ENCODE measurements around the gene EIF4G3. TPM values are rescaled to one million over a fixed set of nuclear protein-coding genes. Genes with fewer than 3 reads are reported as not detected.
"Not testable (repeated sequence)": the region's sequence is repeated elsewhere in the genome, so short reads cannot be mapped to it uniquely, and the experiment has no call there.

The EIF4G3 gene
- total RNA-seq, 1 experiment from 2014 or later = 22.6 TPM

DNA sequence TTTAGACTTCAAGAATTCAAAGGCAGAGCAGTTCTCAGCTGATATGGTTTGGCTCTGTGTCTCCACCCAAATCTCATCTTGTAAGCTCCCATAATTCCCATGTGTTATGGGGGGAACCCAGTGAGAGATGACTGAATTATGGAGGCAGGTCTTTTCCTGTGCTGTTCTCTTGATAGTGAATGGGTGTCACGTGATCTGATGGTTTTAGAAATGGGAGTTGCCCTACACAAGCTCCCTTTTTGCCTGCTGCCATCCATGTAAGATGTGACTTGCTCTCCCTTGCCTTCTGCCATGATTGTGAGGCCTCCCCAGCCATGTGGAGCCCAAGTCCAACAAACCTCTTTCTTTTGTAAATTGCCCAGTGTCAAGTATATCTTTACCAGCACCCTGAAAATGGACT, 146.5 kb downstream of the EIF4G3 start:
- no peak for DNase-seq (ENCODE audit: low spot score)

DNA sequence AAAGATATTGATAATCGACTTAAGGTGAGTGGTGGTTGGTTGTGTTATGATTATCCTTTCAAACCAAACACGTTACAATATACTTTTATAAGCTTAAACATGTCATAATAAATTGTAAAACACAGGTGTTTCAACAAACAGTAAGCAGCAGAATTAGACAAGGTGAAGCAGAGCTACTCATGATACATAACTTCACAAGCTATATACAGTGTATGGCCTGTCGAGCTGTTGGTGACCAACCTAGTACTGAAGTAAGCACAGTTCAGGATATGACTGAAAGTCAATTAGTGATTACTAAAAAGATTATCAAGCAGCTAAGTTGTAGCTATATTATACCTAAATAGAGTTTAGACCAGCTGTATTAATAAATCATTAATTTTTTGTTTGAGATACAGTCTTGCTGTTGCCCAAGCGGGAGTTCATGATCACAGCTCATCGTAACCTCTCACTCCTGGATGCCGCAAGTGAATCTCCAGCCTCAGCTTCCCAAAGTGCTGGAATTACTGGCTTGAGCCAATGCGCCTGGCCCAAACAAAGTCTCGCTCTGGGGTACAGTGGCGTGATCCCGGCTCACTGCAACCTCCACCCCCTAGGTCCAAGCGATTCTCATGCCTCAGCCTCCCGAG, 148.1 kb downstream of the EIF4G3 start:
- no peak for DNase-seq (ENCODE audit: low spot score)

DNA sequence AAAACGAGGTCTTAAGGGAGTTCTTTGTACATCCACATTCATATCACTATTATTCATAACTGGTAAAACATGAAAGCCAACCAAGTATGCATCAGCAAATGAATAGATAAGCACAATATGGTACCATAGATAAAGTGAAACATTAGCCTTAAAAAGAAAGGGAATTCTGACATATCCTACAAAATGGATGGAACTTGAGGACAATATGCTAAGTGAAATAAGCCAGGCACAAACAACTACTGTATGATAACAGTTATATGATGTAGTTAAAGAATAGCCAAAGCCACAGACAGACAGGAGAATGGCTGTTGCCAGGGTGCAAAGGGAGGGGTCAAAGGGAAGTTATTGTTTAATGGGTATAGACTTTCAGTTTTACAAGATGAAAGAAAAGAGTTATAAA, 148.9 kb downstream of the EIF4G3 start:
- DNase-seq (ENCODE audit: low spot score) = no peak

DNA sequence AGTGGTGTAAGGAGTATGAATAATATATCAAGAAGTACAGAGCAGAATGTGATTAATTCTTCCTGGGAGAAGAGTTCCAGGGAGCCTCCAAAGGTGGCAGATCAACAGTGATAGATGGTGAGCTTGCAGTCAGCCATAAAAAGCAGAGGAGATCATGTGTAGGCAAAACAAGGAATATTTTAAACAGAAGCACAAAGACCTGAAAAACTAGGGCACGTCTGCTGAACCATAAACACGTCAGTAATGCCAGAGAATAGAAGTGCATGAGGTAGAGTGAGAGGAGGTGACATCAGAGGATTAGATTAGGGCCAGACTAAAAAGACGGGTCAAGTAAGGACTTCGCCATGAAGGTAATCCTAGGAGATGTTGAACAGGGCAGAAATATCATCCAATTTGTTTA, 151.8 kb downstream of the EIF4G3 start:
- DNase-seq (ENCODE audit: low spot score) = no peak

DNA sequence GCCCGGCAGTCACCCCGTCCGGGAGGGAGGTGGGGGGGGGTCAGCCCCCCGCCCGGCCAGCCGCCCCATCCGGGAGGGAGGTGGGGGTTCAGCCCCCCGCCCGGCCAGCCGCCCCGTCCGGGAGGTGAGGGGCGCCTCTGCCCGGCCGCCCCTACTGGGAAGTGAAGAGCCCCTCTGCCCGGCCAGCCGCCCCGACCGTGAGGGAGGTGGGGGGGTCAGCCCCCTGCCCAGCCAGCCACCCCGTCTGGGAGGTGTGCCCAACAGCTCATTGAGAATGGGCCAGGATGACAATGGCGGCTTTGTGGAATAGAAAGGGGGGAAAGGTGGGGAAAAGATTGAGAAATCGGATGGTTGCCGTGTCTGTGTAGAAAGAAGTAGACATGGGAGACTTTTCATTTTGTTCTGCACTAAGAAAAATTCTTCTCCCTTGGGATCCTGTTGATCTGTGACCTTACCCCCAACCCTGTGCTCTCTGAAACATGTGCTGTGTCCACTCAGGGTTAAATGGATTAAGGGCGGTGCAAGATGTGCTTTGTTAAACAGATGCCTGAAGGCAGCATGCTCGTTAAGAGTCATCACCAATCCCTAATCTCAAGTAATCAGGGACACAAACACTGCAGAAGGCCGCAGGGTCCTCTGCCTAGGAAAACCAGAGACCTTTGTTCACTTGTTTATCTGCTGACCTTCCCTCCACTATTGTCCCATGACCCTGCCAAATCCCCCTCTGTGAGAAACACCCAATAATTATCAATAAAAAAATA, 152.4 kb downstream of the EIF4G3 start:
- DNase-seq (ENCODE audit: low spot score) = not testable (repeated sequence)

DNA sequence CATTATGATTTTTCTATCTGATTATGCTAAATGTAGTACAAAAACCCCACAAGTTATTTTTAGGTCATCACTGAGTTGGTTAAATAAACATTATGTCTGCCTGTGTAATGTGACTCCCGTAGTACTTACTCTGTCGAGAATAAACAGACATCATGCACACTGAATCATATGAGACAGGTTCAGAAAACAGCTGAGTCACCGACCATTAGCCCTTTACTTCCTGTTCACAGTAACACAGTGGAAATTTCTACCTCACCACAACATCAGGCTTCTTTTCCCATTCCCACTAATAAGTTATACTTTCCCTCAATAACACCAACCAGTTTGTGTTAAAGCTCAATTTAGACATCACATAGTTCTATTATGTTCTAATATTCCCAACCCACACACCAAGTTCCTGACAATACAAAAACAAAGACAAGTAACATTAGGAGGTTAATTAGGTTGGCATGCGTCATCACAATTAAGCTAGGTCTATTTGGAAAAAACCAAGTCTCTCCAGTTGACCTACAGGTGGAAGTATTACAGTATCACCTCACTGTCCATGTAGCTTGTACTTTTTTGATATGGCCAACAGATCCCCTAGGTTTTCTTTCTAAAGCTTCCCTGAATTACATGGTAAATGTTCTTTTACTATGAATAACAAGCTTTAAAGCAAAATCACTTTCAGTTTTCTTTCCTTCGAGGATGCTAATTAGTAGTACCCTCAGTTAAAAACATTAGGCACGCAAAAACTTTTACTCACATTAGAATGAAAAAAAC, 154.2 kb downstream of the EIF4G3 start:
- DNase-seq (ENCODE audit: low spot score) = peak; percentile 99

DNA sequence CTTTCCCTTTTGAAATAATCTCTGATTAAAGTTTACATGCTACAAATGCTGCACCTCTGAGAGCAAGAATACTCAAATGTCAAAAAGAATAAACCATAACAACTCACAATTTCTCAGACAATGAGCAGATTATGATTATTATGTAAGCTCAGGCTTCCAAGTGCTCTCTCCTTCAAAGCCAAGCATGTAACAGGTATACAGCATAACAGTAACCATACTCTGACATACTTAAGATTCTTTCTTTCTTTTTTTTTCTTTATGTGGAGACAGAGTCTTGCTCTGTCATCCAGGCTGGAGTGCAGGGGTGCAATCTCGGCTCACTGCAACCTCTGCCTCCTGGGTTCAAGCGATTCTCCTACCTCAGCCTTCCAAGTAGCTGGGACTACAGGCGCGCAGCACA, 155.4 kb downstream of the EIF4G3 start:
- DNase-seq (ENCODE audit: low spot score) = no peak

DNA sequence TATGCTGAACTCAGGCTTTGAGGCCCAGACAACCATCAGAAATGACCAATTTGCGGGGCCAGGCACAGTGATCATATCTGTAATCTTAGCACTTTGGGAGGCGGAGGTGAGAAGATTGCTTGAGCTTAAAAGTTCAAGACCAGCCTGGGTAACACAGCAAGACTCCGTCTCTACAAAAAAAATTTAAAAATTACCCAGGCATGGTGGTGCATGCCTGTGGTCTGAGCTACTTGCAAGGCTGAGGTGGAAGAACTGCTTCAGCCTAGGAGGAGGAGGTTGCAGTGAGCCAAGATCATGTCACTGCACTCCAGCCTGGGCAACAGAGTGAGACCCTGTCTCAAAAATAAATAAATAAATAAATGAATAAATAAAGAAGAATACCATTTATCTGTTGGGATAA, 156.5 kb downstream of the EIF4G3 start:
- DNase-seq (ENCODE audit: low spot score) = no peak

DNA sequence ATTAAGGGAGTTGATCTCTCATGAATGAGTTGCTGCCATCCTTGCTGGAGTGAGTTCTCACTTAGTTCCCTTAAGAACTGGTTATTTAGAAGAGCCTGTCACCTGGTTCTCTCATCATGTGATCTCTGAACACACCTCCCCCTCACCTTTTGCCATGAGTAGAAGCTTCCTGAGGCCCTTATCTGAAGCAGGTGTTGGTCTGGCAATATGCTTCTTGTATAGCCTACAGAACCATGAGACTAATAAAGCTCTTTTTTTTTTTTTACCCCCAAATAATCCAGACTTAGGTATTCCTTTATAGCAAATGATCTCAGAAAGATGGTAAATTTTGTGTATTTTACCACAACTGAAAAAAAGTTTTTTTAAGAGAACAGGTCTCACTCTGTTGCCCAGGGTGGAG, 158.0 kb downstream of the EIF4G3 start:
- no peak for DNase-seq (ENCODE audit: low spot score)

DNA sequence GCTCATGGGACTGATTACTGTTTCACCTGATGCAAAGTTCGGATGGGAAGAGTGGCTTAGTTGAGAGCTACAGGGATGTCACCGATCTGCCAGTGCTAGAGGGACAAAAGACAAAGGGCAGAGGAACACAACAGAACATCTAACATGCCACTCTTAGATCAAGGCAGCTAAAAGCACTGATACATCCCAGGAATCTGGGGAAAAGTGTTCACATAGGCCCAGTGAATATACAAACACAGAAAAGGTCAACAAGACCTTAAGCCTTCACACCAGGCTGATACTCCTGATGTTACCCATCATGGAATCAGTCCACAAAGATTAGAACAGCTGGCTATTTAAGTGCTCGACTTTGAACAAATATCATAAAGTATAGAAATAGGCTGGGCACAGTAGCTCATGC, 163.2 kb downstream of the EIF4G3 start:
- DNase-seq (ENCODE audit: low spot score) = no peak

DNA sequence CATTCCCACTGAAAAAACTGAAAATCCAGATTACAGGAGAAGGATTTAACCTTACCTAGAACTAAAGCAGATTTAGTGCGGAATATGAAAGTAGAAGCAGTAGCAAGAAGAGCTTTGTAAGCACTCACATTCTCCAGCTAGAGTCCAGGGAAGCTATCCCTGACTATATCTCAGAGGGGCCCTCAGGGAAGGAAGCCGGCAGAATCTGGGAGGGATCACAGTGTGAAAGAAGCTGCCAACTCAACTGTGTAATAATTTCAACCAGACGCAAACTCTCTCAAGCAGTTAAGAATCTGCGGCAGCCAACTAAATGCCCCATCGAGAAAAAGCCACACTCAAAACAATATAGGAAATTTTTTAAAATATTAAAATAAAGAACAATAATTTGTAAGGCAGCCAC, 163.8 kb downstream of the EIF4G3 start:
- no peak for DNase-seq (ENCODE audit: low spot score)

DNA sequence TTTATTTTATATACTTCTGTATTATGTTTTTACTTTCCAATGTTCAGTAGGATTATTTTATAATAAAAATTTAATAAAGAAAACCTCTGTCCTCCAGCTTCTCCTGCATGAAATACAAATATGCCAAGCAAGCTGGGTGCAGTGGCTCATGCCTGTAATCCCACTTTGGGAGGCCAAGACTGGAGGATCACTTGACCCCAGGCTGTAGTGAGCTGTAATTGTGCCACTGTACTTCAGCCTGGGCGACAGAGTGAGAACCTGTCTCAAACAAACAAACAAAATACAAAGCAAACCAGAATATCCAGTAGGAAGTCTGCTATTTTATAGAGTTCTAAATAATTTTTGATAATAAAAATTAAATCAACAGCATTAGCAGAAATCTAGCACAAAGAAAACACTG, 168.8 kb downstream of the EIF4G3 start:
- no peak for DNase-seq (ENCODE audit: low spot score)

DNA sequence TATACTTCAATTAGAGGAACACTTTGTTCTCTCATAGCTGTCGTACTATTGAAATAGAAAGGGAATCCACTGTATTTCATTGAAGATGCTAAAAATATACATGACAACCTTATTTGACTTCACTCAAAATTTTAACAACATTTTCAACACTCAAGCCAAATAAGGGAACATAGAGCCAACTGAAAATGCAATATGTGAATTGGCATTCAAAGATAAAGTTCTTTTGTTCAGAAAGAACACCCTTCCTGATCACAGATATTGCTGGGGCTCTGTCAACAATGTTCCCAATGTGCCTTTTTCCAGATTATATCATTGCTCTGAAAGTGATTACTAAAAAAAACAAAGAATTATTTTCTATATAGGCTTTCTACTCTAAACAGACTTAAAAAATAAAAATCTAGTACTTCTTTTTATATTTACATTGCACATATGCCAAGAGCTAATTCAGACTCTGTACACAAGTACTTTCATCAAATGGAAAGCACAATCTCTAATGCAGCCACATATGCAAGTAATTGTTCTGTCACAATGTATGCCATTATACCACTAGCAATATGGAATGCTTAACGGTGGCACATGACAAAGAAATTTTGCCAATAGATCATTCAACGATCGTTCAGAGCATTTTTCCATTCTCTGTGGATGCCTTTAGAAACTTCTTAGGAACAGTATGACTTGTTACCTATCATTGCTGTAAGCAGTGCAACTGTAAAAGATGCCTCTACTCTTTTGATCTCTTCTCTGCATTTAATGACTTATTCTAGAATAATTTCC, 171.0 kb downstream of the EIF4G3 start:
- DNase-seq (ENCODE audit: low spot score) = no peak

DNA sequence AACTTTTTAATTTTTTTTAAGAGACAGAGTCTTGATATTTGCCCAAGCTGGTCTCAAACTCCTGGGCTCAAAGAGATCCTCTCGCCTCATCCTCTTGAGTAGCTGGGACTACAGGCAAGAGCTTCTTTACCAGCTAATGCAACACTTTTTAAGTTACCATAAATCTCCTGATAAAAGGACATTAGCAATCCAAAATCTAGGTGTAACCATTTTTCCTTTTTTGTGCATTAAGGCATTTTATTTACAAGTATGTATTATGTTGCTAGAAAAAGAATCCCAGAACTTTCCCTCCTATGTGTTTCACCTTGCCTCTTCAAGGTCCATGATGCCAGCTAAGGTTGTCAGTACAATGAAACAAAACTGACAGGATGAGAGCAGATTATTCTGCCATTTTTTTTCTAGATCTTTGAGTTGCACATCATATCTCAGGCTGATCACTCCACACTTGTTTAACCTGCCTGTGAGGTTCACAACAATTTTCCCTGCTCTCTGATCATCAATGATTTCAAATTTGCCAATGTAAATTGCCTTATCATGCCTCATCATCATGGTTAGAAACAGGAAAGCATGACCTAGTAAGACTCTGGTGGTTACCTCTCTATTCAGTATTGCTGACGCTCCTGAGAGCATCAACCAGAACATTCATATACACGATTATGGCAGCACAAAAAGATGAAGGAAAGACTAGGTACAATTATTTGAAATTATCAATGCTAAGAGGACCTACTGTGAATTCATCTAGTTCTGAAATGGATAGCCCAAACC, 173.2 kb downstream of the EIF4G3 start:
- DNase-seq (ENCODE audit: low spot score) = no peak

DNA sequence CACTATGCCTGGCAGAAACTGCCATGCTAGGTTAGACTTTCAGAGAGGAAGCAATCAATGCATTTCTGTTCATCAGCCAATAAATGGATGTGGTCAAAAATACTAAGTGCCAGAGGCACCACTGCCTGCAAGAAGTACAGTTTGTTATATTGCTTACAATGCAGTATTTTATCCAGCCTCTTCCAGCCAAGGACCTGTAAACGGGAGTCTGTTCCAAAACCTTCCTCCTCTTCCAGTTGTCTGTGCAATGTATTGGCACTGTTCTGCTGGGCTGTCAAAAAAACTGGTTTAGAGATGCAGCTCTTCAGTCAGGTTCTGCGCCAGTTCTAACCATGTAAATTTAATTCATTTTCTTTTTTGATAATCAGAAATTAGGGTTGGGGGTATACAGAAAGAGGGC, 175.7 kb downstream of the EIF4G3 start:
- no peak for DNase-seq (ENCODE audit: low spot score)

DNA sequence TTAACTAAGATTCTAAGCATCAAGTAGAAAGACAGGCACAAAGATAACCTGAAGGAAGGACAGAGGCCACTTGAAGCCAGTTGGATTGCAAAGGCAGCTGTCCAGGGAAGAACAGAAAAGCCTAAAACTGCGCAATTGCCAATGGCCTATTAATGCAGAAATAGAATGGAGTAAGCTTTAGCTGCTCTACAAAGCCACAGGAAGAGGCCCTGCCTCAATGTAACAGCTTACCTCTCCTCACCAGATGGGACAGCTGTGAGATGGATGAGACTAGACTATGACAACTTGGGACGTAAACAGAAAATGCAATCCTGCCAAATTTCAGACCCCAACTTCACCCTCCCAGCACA, 176.5 kb downstream of the EIF4G3 start:
- no peak for DNase-seq (ENCODE audit: low spot score)

DNA sequence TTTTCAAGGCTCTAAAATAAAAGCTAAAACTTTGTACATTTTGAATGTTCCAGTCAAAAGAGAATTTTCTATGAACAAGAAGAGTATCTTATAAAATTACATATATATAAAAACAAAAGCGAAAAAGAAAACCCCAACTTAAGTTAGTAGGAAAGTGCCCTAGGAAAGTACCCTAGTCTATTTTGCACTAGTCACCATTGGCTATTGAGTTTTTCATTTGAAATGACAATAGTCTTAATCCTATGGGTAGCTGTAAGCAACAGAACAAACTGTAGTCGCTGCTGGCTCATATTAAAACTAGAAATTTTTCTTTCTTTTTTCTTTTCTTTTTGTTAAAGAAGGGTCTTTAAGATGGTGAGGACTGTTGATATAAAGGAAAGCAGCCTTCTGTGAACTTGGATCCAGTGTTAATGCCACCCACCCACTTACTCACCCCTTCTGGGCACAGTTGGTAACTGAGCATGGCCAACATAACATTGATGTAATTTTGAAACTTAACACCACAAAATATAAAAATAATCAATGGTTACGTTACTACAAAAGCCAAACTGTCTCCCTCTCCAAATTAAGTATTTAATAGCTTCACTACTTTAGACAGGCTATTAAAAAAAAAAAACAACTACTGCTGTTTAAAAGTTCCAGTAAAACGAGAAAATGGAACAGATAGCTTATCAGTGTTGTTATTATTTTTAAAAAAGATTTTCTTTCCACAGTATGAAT, 177.0 kb downstream of the EIF4G3 start:
- DNase-seq (ENCODE audit: low spot score) = no peak

DNA sequence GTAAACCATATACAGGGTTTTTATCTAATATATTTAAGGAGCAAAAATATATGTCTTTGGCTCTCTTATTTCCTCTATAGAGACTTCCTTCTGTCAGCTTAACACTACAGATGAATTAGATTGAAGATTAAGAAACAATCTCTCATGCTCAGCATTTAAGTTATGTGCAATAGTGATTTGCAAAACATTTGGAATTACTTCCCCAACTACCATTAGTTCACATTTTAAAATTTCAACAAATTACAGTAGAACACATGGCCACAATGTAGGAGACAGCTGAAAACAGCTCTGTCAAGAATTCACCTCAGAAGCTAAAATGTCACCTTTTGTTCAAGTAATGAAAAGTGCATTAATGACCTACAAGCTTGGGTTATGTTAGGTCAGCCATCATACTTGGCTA, 177.9 kb downstream of the EIF4G3 start:
- DNase-seq (ENCODE audit: low spot score) = no peak

DNA sequence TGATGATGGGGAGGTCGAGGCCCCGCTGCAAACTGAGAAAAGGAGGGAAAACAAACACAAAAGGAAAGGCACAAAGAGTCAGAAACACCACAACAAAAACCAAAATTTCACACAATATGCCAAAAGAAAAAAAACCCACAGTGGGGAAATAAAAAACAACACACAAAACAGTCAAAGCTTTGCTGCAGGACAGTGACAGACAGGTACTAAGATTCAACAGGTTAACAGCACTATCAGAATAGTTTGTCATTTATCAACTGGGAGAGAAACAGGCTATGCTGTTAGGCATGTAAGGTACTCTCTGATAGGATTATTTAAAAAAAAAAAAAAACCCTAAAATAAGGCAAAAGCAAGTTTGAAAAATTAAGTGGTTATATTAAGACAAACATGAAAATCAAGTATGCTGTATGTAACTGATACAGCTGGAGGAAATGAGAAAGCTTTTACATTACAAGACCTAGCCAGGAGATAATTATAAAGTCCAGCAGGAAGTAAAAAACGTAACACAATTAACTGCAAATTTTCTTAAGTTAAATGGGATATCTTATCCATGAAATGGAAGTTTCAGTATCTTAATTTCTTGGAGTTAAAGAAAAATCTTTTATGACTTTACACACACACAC, 179.0 kb downstream of the EIF4G3 start:
- no peak for DNase-seq (ENCODE audit: low spot score)

DNA sequence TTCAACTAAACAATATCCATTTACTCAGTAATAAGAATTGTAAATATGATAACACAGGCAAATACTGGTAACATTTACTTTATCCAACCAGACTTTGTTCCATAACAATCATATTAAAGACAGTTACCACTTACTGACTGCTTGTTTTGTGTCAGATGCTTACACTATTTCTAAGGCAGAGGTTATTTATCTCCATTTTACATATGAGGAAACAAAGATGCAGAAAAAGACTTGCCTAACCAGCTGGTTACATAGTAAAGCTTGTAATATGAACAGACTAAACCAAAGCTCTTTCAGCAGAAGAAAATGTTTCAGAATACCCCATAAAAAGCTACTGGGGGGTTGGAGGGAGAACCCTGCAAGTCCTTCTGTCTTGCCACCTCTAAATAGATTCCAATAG, 180.1 kb downstream of the EIF4G3 start:
- DNase-seq (ENCODE audit: low spot score) = no peak

All from H4 (cell line).